ENCODE results near the gene TTBK2. TPM values are rescaled to one million over a fixed set of nuclear protein-coding genes. Genes with fewer than 3 reads are reported as not detected.

TTBK2 gene
- total RNA-seq, 2 experiments from 2014 or later, result 14.2 to 20.8 TPM

GRCh38 chr15:42742149-42742548, 178.4 kb downstream of the TTBK2 start:
- no TSS peak for BruUV-seq (replicated peaks)
- TF ChIP-seq CTCF (conservative IDR thresholded peaks at IDR 0.05; ENCODE audit: low read length) (no peak), EZH2phosphoT487 (IDR thresholded peaks at IDR 0.05; ENCODE audit: borderline replicate concordance, low read depth, low read length) (no peak)
- Histone ChIP-seq H3K36me3 (ENCODE audit: insufficient read depth, low read length) (no peaks in the 10 kb centered on the region), H3K9me3 (ENCODE audit: low read length) (no peaks in the 10 kb centered on the region), H3K4me1 (ENCODE audit: insufficient read depth, low read length, poor library complexity, severe bottlenecking) (peaks cover 7% of the 10 kb centered on the region), H3K79me2 (ENCODE audit: insufficient read depth, low read depth, low read length) (no peaks in the 10 kb centered on the region), H3K4me2 (ENCODE audit: low read length) (no peak overlapping the region), H2AFZ (ENCODE audit: low read length) (no peak overlapping the region), H3K4me3 (ENCODE audit: low read depth, low read length, poor library complexity, severe bottlenecking) (no peak overlapping the region), H4K20me1 (ENCODE audit: insufficient read depth, low read length) (no peaks in the 10 kb centered on the region), H3K9me2 (ENCODE audit: insufficient read depth, low read length) (no peaks in the 10 kb centered on the region), H3K27ac (ENCODE audit: low read depth, low read length, poor library complexity, severe bottlenecking) (no peak overlapping the region)
- intact Hi-C loops (cut with micrococcal nuclease; ENCODE audit: unreplicated experiment), result no loop called here
- no peak for DNase-seq (ENCODE audit: low spot score)
- ChIA-PET CTCF (ENCODE audit: unreplicated experiment) (no interaction called here), POLR2A (no interaction called here)

GRCh38 chr15:42741710-42742109, 178.9 kb downstream of the TTBK2 start:
- Histone ChIP-seq H3K27ac (ENCODE audit: low read depth, low read length, poor library complexity, severe bottlenecking) (no peak overlapping the region), H4K20me1 (ENCODE audit: insufficient read depth, low read length) (no peaks in the 10 kb centered on the region), H3K4me1 (ENCODE audit: insufficient read depth, low read length, poor library complexity, severe bottlenecking) (peaks cover 7% of the 10 kb centered on the region), H2AFZ (ENCODE audit: low read length) (no peak overlapping the region), H3K36me3 (ENCODE audit: insufficient read depth, low read length) (no peaks in the 10 kb centered on the region), H3K4me2 (ENCODE audit: low read length) (no peak overlapping the region), H3K9me3 (ENCODE audit: low read length) (no peaks in the 10 kb centered on the region), H3K9me2 (ENCODE audit: insufficient read depth, low read length) (no peaks in the 10 kb centered on the region), H3K4me3 (ENCODE audit: low read depth, low read length, poor library complexity, severe bottlenecking) (no peak overlapping the region), H3K79me2 (ENCODE audit: insufficient read depth, low read depth, low read length) (no peaks in the 10 kb centered on the region)
- ChIA-PET POLR2A (no interaction called here), CTCF (ENCODE audit: unreplicated experiment) (no interaction called here)
- no TSS peak for BruUV-seq (replicated peaks)
- no peak for DNase-seq (ENCODE audit: low spot score)
- TF ChIP-seq EZH2phosphoT487 (IDR thresholded peaks at IDR 0.05; ENCODE audit: borderline replicate concordance, low read depth, low read length) (no peak), CTCF (conservative IDR thresholded peaks at IDR 0.05; ENCODE audit: low read length) (no peak)
- intact Hi-C loops (cut with micrococcal nuclease; ENCODE audit: unreplicated experiment), result no loop called here

GRCh38 chr15:42737529-42738328, 182.8 kb downstream of the TTBK2 start:
- Histone ChIP-seq H3K27ac (ENCODE audit: low read depth, low read length, poor library complexity, severe bottlenecking) (peak overlapping the region; percentile 49), H3K79me2 (ENCODE audit: insufficient read depth, low read depth, low read length) (peaks cover 4% of the 10 kb centered on the region; the same call in 1 of the 2 replicates), H4K20me1 (ENCODE audit: insufficient read depth, low read length) (peaks cover 5% of the 10 kb centered on the region; the same call in 1 of the 2 replicates), H3K4me2 (ENCODE audit: low read length) (peak overlapping the region; percentile 75), H2AFZ (ENCODE audit: low read length) (peak overlapping the region; percentile 53), H3K36me3 (ENCODE audit: insufficient read depth, low read length) (peaks cover 25% of the 10 kb centered on the region), H3K9me3 (ENCODE audit: low read length) (no peaks in the 10 kb centered on the region), H3K4me3 (ENCODE audit: low read depth, low read length, poor library complexity, severe bottlenecking) (peak overlapping the region; percentile 83), H3K9me2 (ENCODE audit: insufficient read depth, low read length) (no peaks in the 10 kb centered on the region), H3K4me1 (ENCODE audit: insufficient read depth, low read length, poor library complexity, severe bottlenecking) (peaks cover 33% of the 10 kb centered on the region)
- POLR2A ChIA-PET, result interaction anchor here (0.6 kb wide), 1 partner anchor 369 kb away, joined by 3 read pairs; the partner anchor contains the start of gene UBR1
- no peak for DNase-seq (ENCODE audit: low spot score)
- BruUV-seq (replicated peaks), result TSS peak; percentile 95
- intact Hi-C loops (cut with micrococcal nuclease; ENCODE audit: unreplicated experiment), result loop anchor here (10.0 kb wide), 1 partner anchor 187 kb away; the partner anchor contains the start of gene TTBK2
- CTCF ChIA-PET (ENCODE audit: unreplicated experiment), result no interaction called here
- no peak for TF ChIP-seq EZH2phosphoT487 (IDR thresholded peaks at IDR 0.05; ENCODE audit: borderline replicate concordance, low read depth, low read length)
- TF ChIP-seq CTCF (conservative IDR thresholded peaks at IDR 0.05; ENCODE audit: low read length), result no peak

Measured in OCI-LY7 (cell line).